CD14-positive monocyte (primary cell): Measurements from ENCODE around the gene MVB12B. TPM values are rescaled to one million over a fixed set of nuclear protein-coding genes. Genes with fewer than 3 reads are reported as not detected.

Experiments
- DNase-seq, 3 donors: peaks; one replicate each; pipeline ENCODE4 v3.0.0-alpha.2; 2011 to 2022
- H2AFZ ChIP-seq: 2 replicates; pipeline ENCODE4 v1.6.0; 2012; ENCODE audit warnings: mild to moderate bottlenecking, low read depth, low read length, inconsistent platforms; ENCODE audit not compliant: insufficient read depth, poor library complexity, severe bottlenecking
- H3K27ac ChIP-seq, 2 donors: 1 replicate in 1 of 2; 2 replicates in 1 of 2; pipeline ENCODE4 v1.5.1; 2012 to 2013; ENCODE audit warnings: low read length in 2 of 2, control low read depth in 1 of 2, inconsistent platforms in 1 of 2, low read depth in 1 of 2, mild to moderate bottlenecking in 1 of 2
- H3K27me3 ChIP-seq, 2 donors: one replicate each; pipeline versions ENCODE4 v1.6.0 to v1.6.1; 2011 to 2013; ENCODE audit warnings: low read length in 2 of 2; ENCODE audit not compliant: control insufficient read depth in 2 of 2, insufficient read depth in 2 of 2
- H3K36me3 ChIP-seq, 2 donors: replicated peaks in 1 of 2; 1 replicate in 1 of 2; 2 replicates in 1 of 2; pipeline versions ENCODE4 v1.5.1 to v1.6.1; 2012 to 2013; ENCODE audit warnings: low read length in 2 of 2, control low read depth in 1 of 2, inconsistent platforms in 1 of 2, mild to moderate bottlenecking in 1 of 2; ENCODE audit not compliant: insufficient read depth in 2 of 2, control insufficient read depth in 1 of 2
- H3K4me1 ChIP-seq, 2 donors: 1 replicate in 1 of 2; 2 replicates in 1 of 2; pipeline versions ENCODE4 v1.5.1 to v1.6.1; 2012 to 2013; ENCODE audit warnings: low read length in 2 of 2, control low read depth in 1 of 2, inconsistent platforms in 1 of 2, mild to moderate bottlenecking in 1 of 2, moderate library complexity in 1 of 2; ENCODE audit not compliant: insufficient read depth in 2 of 2, control insufficient read depth in 1 of 2
- H3K4me2 ChIP-seq: replicated peaks from 2 replicates; pipeline ENCODE3; 2012; ENCODE audit warnings: low read length, moderate library complexity, mild to moderate bottlenecking; ENCODE audit not compliant: poor library complexity, severe bottlenecking; ENCODE audit errors: extremely low read depth
- H3K4me3 ChIP-seq, 3 experiments: fragments of 200-600 bp in 1 of 3; sonication (generic) in 1 of 3; replicated peaks in 1 of 3; 1 replicate in 2 of 3; 2 replicates in 1 of 3; pipeline ENCODE4 v1.5.1; 2011 to 2013; ENCODE audit warnings: low read length in 3 of 3, mild to moderate bottlenecking in 3 of 3, control low read depth in 2 of 3, low read depth in 2 of 3, inconsistent platforms in 1 of 3, moderate library complexity in 1 of 3
- H3K79me2 ChIP-seq: 2 replicates; pipeline ENCODE4 v1.6.0; 2012; ENCODE audit warnings: mild to moderate bottlenecking, control low read depth, inconsistent platforms, low read length, moderate library complexity; ENCODE audit not compliant: insufficient read depth
- H3K9ac ChIP-seq: 2 replicates; pipeline ENCODE4 v1.6.0; 2017; ENCODE audit warnings: low read length, mild to moderate bottlenecking; ENCODE audit not compliant: insufficient read depth, poor library complexity, severe bottlenecking
- H3K9me3 ChIP-seq, 2 donors: replicated peaks in 1 of 2; 1 replicate in 1 of 2; 2 replicates in 1 of 2; pipeline versions ENCODE4 v1.5.1 to v1.6.1; 2012 to 2013; ENCODE audit warnings: low read length in 2 of 2, control low read depth in 1 of 2; ENCODE audit not compliant: control insufficient read depth in 1 of 2, insufficient read depth in 1 of 2
- H4K20me1 ChIP-seq: 2 replicates; pipeline ENCODE4 v1.6.0; 2012; ENCODE audit warnings: mild to moderate bottlenecking, low read length, control low read depth, moderate library complexity; ENCODE audit not compliant: insufficient read depth
- H3K27ac Mint-ChIP-seq, 7 donors: one replicate each; pipeline ENCODE4 v1.8.0; 2020; ENCODE audit warnings: mild to moderate bottlenecking in 7 of 7, mixed read lengths in 7 of 7, moderate library complexity in 6 of 7, inconsistent platforms in 2 of 7
- H3K27me3 Mint-ChIP-seq, 3 donors: one replicate each; pipeline ENCODE4 v1.8.0; 2021 to 2022; ENCODE audit warnings: low read depth in 3 of 3, mild to moderate bottlenecking in 3 of 3, mixed read lengths in 3 of 3, moderate library complexity in 3 of 3, inconsistent platforms in 1 of 3
- H3K36me3 Mint-ChIP-seq, 2 donors: one replicate each; pipeline ENCODE4 v1.8.0; 2020; ENCODE audit warnings: mixed read lengths in 2 of 2, inconsistent platforms in 1 of 2, mild to moderate bottlenecking in 1 of 2
- H3K4me1 Mint-ChIP-seq: one replicate; pipeline ENCODE4 v1.8.0; 2020; ENCODE audit warnings: mild to moderate bottlenecking, mixed read lengths
- H3K4me3 Mint-ChIP-seq, 2 donors: one replicate each; pipeline ENCODE4 v1.8.0; 2020; ENCODE audit warnings: mild to moderate bottlenecking in 2 of 2, mixed read lengths in 2 of 2, moderate library complexity in 1 of 2
- H3K9me3 Mint-ChIP-seq, 7 donors: one replicate each; pipeline ENCODE4 v1.8.0; 2020 to 2022; ENCODE audit warnings: mixed read lengths in 7 of 7, mild to moderate bottlenecking in 6 of 7, moderate library complexity in 6 of 7, inconsistent platforms in 2 of 7
- WGBS: methylation state at CpG from one replicate; pipeline ENCODE4 v1.1.5; 2013; ENCODE audit warnings: missing lambda C conversion rate; ENCODE audit not compliant: insufficient coverage; 5-methylcytosine and 5-hydroxymethylcytosine counted together
- intact Hi-C, 2 donors: fragments of 100-400 bp; cut with micrococcal nuclease; formaldehyde crosslinking; loops; one replicate each; pipeline versions ENCODE4 v1.15.0 to v1.15.1; 2023
- polyA plus RNA-seq, 3 donors: library from polyadenylated mRNA; depleted of rRNA in 1 of 3; unstranded in 2 of 3; stranded (reverse) in 1 of 3; fragments of 300-500 nt in 2 of 3; fragments of >200 nt in 1 of 3; fragmentation: Illumina TruSeq in 2 of 3; gene quantifications; 1 replicate in 2 of 3; 2 replicates in 1 of 3; pipeline ENCODE4 v1.2.3, GENCODE V29; 2012 to 2021
- TF ChIP-seq, protein P1 (sequence below): fragments of 200-600 bp; IDR thresholded peaks from one replicate; pipeline ENCODE4 v1.8.0; 2022; ENCODE audit warnings: antibody characterized with exemption, mild to moderate bottlenecking

The MVB12B gene
- polyA plus RNA-seq, 3 donors, result 2.8 to 8.1 (median 3.5) TPM

DNA sequence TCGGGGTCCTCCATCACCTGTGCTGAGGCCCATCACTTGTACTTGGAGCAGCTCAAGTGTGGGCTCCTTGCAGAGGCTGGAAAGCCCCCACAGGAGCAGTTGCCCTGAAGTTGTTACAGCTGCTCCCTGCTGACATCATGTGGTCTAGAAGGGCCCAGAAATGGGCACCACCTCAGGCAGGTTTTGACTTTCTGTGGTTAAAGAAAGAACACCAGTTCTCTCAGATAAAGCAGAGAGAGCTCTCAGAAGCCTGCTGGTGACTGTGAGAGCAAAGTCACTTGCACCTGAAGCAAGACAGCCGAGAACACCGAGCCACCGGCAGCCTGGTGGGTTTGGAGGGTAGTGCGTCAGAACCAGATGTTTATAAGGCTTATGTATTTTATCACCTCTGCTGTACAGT is 70.4 kb downstream of the MVB12B start:
- Mint-ChIP-seq H3K4me1 (peaks cover 27% of the 10 kb centered on the region), H3K36me3 (peaks cover 65 to 83% of the 10 kb centered on the region in 2 donors), H3K27ac (peak overlapping the region in 1 of 7 donors; percentile 39), H3K4me3 (no peak overlapping the region), H3K9me3 (peaks cover 0 to 2% (median 0%) of the 10 kb centered on the region in 7 donors), H3K27me3 (no peaks in the 10 kb centered on the region)
- no peak overlapping the region for H3K4me3 ChIP-seq
- no peak overlapping the region for H3K9ac ChIP-seq
- H3K27ac ChIP-seq, result no peak overlapping the region
- no peaks in the 10 kb centered on the region for H3K79me2 ChIP-seq
- H2AFZ ChIP-seq, result no peak overlapping the region
- 70% methylated on average over 5 of the region's 5 CpGs for WGBS
- H4K20me1 ChIP-seq, result no peaks in the 10 kb centered on the region
- intact Hi-C loops, result loop anchor here in 1 of 2 donors (5.0 kb wide), 4 partner anchors 80 to 990 kb away; no protein-coding TSS in a partner anchor
- peaks cover 5% of the 10 kb centered on the region in 2 donors for H3K4me1 ChIP-seq
- no peaks in the 10 kb centered on the region for H3K27me3 ChIP-seq
- H3K4me2 ChIP-seq, result no peak overlapping the region
- no peak for DNase-seq
- H3K36me3 ChIP-seq, result peaks cover 18 to 77% of the 10 kb centered on the region in 2 donors
- no peaks in the 10 kb centered on the region for H3K9me3 ChIP-seq
- TF ChIP-seq, protein P1, sequence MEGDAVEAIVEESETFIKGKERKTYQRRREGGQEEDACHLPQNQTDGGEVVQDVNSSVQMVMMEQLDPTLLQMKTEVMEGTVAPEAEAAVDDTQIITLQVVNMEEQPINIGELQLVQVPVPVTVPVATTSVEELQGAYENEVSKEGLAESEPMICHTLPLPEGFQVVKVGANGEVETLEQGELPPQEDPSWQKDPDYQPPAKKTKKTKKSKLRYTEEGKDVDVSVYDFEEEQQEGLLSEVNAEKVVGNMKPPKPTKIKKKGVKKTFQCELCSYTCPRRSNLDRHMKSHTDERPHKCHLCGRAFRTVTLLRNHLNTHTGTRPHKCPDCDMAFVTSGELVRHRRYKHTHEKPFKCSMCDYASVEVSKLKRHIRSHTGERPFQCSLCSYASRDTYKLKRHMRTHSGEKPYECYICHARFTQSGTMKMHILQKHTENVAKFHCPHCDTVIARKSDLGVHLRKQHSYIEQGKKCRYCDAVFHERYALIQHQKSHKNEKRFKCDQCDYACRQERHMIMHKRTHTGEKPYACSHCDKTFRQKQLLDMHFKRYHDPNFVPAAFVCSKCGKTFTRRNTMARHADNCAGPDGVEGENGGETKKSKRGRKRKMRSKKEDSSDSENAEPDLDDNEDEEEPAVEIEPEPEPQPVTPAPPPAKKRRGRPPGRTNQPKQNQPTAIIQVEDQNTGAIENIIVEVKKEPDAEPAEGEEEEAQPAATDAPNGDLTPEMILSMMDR, result no peak

DNA sequence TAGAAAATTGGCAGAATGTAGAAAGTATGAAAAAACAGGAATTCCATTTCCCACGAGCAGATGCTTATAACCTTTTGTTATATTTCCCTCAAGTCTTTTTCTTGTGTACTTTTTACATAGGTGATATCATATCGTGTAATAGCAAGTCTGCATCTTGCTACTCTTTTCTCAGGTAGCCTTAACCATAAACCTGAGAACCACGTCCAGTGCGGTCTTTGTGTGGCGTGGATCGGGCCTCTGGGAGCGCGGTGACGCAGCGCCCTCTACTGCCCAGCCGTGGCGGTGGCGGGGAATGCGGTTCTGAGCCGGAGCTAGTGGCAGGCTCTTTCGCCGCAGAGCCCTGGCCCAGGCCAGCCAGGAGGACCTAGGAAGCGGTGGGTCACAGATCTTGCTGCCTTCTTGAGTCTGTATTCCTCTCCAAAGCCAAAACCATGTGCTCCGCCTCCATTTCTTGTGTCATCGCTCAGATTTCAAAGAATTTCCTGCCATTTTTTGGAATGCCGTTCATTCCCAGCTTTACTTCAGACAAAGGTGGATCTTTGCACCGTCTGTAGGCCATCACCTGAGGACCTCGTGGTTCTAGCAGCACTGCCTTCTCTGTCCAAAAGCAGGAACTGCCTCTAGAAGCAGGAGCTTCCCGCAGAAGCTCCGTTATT is 71.9 kb downstream of the MVB12B start:
- intact Hi-C loops, result loop anchor here (2.0 to 5.0 kb wide), 5 partner anchors 81 to 991 kb away; no protein-coding TSS in a partner anchor
- 30% methylated on average over 23 of the region's 25 CpGs for WGBS
- H3K36me3 Mint-ChIP-seq, result peaks cover 55 to 79% of the 10 kb centered on the region in 2 donors
- no peak overlapping the region for H3K4me3 Mint-ChIP-seq
- no peak overlapping the region for H3K27ac Mint-ChIP-seq
- Histone ChIP-seq H3K36me3 (peaks cover 13 to 62% of the 10 kb centered on the region in 2 donors), H3K9me3 (no peaks in the 10 kb centered on the region), H3K4me3 (no peak overlapping the region), H3K9ac (no peak overlapping the region), H3K4me2 (no peak overlapping the region), H4K20me1 (no peaks in the 10 kb centered on the region), H3K27ac (no peak overlapping the region), H3K79me2 (no peaks in the 10 kb centered on the region), H2AFZ (no peak overlapping the region), H3K27me3 (no peaks in the 10 kb centered on the region), H3K4me1 (peaks cover 14 to 17% of the 10 kb centered on the region in 2 donors)
- DNase-seq, result peak; percentile 63 to 70 (median 69)
- TF ChIP-seq, protein P1, result peak; percentile 98
- H3K9me3 Mint-ChIP-seq, result peaks cover 0 to 2% (median 0%) of the 10 kb centered on the region in 7 donors
- H3K27me3 Mint-ChIP-seq, result no peaks in the 10 kb centered on the region
- H3K4me1 Mint-ChIP-seq, result peaks cover 42% of the 10 kb centered on the region
